ENCODE results near the gene SPEN.
"Not testable (repeated sequence)": the region's sequence is repeated elsewhere in the genome, so short reads cannot be mapped to it uniquely, and the experiment has no call there.

Gene SPEN

DNA sequence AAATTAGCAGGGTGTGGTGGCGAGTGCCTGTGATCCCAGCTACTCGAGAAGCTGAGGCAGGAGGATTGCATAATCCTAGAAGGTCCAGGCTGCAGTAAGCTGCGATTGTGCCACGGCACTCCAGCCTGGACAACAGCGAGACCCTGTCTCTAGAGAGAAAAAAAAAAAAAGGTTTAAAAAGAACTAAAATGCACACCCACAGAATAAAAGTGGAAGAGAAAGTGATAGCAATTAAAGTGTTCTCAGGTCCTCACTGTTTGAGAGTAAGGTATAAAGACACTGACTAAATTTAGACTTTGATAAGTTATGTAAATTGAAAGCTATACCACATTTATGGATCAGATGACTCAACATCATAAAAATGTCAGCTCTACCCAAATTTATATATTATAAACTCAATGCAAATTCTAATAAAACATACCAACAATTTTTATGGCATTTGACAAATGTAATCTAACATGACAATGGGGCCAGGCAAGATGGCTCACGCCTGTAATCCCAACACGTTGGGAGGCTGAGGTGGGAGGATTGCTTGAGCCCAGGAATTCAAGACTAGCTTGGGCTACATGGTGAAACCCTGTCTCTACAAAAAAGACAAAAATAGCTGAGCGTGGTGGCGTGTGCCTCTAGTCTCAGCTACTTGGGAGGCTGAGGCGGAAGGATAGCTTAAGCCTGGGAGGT is 116.6 kb downstream of the SPEN start:
- no peak for DNase-seq

DNA sequence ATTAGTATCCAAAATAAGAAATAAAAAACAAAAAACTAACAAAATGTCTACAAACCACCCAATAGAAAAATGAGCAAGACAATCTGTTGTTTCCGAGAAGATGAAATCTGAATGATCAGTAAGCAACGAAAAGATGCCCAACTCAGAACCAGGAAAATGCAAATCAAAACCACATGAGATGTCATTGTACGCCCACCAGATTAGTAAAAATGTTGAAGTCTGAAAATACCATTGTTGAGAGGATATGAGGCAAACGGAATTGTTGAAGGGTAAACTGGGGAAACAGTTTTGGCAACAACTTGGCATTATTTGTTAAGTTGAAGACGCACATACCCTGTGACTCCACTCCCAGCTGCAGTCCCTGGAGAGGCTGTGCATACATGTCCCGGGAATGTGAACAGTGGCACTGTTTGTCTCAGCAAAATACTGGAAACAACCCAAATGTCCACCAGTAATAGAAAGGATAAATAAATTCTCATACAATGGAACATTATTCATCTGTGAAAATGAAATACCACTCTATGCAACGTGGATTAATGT is 117.8 kb downstream of the SPEN start:
- no peak for DNase-seq

DNA sequence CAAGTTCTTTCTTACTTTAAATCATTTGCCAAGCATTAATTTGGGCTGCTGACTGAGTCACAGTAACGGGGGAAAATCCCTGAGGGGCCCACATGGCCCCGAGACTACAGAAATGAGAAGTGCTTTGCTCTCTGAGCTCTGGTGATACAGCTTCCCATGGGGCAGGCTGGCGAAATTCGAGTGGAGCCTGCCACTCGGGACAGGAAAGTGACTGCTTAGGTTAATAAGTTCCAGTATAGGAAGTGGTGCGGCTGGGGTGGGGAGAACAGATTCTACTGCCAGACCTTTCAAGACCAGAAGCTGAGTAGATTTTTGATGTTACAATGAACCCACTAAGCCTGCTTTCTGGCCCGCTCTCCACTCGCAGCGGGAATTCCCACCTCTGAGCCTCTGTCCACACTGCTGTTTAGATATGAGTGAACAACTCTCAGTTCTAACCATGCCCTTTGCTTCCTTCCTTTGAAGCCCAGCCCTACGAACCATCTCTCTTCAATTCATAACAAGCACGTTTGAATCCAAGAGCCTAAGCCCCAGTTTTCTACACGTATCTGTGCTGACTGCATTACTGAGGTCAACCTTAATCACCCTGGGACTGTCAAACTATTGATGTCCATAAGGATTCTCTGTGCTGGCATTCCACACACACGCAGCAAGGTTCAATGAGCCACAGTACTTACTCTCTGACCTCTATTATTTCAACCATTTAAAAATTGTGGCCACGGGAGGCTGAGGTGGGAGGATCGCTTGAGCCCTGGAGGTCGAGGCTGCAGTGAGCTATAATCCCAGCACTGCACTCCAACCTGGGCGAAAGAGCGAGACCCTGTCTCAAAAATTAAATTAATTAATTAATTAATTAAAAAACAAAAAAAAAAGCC is 118.8 kb downstream of the SPEN start:
- no peak for DNase-seq

DNA sequence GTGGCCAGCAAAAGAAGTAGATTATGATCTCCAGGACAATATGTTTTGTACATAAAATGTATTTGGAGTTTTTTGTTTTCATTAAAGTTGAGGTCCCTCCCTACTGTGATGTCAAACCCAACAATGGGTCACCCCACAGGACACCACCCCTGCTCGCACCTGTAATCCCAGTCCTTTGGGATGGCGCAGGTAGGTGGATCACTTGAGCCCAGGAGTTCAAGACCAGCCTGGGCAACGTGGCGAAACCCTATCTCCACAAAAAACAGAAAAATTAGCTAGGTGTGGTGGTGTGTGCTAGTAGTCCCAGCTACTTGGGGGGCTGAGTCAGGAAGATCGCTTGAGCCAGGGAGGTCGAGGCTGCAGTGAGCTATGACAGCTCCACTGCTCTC is 119.4 kb downstream of the SPEN start:
- no peak for DNase-seq

DNA sequence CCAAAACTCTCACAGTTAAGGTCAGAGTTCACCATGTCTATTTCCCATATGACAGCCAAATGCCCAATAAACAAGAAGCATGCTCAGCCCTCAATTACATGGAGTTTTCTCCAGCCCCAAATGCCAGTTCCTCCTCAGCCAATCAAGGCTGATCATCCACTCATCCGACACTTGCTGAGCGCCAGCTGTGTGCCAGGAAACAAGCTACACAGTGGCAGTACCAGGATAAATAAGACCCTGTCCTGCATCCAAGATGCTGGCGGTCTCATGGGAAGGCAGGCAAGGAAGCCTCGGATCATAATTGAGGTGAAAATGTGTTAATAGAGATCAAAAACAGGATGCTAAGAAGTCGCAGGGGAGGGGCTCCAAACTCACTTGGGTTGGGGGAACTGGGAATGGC is 120.7 kb downstream of the SPEN start:
- no peak for DNase-seq

DNA sequence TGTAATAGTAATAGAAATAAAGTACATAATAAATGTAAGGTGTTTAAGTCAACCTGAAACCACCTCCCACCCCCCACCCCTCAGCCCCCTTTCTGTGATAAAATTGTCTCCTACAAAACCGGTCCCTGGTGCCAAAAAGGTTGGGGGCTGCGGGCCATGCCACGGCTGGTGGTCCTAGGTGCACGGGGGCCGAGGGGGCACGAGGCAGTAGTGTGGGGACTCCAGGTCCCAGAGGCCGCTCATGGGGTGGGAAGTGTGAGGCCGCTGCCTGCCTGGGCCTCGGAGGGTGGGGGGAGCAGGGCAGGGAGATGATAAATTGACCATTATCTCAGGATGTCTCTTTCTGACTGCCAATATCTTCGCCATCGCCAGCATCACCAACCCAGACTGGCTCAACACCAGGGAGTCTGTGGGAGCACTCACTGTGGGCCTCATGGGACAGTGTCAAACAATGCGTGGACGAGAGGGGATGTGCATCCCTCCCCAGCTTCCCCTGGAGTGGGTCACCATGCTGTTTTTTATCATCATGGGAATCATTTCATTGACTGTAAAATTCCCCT is 121.9 kb downstream of the SPEN start:
- DNase-seq, result no peak

DNA sequence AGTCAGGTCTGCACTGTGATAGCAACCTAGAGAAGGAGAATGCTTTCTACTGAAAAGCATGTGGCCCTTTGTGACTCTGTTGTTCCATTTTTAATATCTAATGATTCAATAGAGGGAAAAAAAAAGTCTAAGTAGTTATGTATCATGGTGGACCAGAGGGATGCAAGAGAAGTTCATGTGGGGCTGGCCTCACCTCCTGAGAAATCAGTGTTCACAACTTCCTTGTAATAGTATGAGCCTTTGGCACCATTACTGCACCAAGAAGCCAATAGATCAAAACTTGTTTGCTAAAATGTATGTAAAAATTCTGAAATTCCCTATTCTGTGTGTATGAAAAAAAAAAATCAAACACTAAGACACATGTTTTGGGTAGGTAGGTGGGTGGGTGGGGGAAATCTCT is 123.4 kb downstream of the SPEN start:
- no peak for DNase-seq

DNA sequence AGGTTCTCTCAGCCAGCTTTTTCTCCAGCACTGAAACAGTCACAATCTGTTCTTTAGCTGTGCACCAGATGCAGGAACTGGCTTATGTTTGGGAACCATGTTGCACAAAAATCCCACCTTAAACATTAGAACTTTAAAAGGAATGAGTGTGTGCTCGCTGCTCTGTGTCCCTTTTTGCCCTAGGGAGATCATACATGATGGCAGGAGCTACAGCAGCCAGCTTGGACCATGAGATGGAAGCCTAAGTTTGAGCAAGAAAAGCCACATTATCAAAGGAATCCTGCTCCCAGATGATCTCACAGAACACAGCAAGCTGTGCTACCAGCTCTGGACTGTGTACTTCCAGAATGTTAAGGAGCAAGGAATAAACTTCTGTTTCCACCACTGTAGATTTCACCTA is 124.9 kb downstream of the SPEN start:
- DNase-seq, result no peak

DNA sequence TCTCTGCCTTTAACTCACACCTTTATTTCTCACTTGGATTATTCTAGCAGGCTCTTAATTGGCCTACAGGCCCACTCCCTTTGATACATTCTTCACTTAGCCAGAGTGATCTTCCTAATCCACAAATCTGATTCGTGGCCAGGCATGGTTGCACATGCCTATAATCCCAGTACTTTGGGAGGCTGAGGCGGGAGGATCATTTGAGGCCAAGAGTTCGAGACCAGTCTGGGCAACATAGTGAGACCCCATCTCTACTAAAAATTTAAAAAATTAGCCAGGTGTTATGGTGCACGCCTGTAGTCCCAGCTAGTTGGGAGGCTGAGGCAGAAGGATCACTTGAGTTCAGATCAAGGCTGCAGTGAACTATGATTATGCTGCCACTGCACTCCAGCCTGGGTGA is 126.3 kb downstream of the SPEN start:
- DNase-seq, result no peak

DNA sequence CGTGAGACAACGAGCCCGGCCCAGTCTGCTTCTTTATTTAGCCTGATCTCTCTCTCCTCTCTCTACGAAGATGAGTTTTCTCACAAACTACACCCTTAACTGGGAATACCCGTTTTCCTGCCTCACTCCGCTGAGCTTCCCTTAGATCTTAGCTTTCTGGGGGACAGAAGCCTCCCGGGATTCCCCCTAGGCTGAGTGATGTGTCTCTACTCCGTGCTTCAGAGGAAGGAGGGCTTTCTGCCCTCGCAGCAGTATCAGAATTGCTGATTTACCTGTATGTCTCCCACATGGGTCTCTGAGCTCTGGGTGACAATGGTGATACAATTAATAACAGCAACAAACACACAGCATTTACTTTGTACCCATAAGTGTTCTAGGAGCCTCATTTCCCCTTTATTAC is 127.3 kb downstream of the SPEN start:
- no peak for DNase-seq

DNA sequence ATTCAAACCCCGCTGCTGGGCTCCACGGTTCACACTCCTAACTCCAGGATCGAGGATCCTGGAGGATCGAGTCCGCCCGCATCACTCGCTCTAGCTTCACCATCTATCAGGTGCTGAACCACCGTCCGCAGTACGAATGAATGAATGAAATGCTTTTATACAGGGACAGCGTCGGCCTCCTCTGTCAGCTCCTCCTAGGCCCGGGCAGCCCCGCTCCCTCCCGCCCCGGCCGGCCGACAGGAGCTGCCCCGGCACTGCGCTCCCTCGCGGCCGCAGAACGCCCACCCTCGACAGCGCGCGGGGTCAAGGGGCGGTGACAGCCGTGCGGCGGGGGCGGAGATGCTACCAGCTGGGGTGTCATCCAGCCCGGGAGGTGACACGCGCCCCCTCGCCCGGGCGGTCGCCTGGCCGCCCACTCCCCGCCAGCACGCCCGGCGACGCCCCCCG is 127.9 kb downstream of the SPEN start:
- DNase-seq, result no peak

DNA sequence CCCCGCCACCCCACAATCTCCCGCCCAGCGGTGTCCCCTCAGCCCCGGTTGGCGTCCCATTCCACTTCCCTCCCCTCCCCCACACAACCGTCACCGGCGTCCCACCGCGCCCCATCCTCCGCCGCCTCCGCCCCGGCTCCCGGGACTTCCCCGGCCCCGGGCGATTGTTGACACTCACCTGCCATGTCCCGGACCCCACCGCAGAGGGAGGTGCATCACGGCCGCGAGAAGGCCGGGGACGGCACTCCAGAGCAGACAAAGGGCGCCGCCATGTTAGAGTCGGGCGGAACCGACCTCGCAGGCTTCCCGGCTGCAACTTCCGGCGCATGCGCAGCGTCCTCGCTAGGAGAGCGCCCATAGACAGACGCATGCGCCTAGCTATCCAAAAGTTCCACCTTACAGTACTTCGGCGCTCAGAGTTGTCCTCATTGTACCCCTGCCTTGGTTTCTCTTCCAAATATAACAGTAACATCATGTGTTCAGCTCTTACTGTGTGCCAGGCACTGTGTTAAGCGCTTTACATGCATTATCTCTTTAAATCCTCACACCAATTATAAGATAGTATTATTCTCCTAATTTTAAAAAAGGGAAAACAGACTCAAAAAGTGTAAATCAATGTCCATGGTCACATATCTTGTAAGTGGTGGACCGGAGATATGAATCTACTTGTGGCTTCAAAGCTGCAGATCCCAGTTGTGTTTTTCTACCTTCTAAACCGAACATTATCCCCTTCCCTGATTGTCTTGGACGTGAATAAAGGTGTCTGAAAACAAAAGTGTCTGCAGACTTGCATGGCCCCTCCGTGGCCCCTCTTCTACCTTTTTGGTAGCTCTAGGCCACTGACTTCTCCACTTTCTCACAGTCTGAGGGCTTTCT is 128.5 kb downstream of the SPEN start, which contains the start of gene ZBTB17:
TSS of gene ZBTB17 (minus strand) at position 297 of the 876 bp plus-strand sequence. CDS start 27,606 bp downstream, outside the sequence.
- peak; percentile 89 for DNase-seq

DNA sequence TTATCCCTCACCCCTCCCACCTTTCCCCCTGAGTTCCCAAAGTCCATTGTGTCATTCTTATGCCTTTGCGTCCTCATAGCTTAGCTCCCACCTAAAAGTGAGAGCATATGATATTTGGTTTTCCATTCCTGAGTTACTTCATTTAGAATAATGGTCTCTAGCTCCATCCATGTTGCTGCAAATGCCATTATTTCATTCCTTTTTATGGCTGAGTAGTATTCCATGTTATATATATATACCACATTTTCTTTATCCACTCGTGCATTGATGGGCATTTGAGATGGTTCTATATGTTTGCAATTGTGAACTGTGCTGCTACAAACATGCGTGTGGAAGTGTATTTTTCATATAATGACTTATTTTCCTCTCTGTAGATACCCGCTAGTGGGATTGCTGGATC is 130.4 kb downstream of the SPEN start:
- not testable (repeated sequence) for DNase-seq

DNA sequence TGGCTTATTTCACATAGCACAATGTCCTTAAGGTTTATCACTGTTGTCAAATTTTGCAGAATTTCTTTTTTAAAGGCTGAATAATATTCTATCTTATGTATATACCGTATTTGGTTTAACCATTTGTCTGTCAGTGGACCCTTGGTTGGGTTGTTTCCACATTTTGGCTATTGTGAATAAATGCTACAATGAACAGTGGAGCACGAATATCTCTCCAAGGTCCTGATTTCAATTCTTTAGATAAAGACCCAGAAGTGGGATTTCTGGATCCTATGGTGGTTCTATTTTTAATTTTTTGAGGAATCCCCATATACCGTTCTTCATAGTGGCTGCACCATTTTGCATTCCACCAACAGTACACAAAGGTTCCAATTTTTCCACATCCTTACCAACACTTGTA is 134.2 kb downstream of the SPEN start:
- DNase-seq, result no peak

DNA sequence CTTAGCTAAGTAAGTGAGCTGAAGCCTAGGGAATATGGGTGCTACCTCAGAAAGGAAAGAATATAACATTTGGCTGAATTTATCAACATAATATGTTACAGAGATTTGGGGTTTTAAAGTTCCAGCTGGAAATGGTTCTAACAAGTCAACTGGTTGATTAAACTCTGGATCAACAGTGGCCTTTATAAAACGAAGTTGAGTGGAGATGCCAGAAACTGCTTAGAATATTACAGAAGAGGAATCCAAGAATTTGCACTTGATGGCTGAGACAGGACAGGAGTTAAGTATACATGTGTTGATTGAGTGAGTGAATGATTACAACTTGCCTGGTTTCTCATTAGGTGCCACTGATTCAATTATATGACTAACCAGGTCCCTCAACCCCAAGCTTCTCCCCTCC is 135.8 kb downstream of the SPEN start:
- no peak for DNase-seq

DNA sequence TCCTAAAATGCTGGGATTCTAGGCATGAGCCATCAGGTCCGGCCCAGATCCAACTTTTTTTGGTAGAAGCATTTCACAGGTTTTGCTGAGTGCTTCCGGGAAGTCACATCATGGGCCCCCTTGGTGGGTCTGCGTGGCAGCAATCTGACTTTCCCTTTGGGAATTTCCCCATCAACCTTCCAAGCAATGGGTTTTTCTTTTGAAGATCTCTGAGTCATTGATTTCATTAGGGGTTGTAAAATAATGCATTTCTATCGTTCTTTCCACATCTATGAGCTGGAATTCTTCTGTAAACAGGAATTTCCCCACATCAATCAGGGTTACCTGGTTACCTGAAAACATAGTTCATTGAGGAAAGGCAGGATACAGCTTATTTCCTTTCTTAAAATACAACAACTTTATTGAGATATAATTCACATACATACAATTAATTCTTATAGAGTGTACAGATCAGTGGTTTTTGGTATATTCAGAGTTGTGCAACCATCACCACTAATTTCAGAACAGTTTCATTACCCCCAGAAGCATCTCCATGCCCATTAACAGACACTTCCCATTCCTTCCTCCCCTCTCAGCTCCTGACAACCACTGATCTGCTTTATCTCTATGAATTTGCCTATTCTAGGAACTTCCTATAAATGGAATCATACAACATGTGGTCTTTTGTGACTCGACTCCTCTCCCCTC is 138.2 kb downstream of the SPEN start:
- DNase-seq, result no peak

DNA sequence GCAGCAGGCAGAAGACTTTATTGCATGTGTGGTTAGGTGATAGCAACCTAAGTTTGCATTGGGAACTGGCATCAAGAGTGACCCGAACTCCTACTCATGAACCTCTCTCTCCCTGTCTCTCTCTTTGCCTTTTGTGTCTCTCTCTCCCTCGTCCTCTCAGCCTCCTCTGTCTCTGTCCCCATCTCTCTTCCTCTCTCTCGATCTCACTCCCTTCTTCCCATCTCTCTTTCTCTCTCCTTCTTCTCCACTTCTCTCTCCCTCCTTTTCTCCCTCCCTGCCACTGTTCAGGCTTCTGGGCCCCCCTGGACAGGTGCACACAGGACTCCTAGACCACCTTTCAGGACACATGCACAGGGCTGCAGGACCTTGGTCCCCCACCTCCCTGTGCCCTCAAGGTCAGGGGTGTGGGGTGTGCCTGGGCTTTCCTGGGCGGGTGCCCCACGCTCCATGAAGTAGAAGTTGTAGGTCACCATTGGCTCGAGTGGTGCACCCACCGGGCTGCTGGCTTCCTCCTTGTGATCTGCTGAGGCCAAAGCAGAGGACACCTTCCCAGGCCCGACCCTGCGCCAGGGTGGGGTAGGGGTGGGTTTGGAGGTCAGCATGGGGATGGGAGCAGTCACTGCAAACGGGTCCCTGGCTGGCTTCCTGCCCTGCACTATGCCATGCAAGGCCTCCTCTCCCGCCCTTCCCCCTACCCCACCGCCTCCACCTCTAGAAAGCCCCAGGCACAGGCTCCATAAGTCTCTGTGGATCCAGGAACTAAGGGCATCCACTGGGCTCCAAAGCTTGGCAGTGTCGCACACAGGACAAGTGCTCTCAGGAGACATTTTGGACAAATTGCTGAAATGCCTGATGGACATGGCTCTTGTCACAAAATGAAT is 141.6 kb downstream of the SPEN start:
- no peak for DNase-seq

DNA sequence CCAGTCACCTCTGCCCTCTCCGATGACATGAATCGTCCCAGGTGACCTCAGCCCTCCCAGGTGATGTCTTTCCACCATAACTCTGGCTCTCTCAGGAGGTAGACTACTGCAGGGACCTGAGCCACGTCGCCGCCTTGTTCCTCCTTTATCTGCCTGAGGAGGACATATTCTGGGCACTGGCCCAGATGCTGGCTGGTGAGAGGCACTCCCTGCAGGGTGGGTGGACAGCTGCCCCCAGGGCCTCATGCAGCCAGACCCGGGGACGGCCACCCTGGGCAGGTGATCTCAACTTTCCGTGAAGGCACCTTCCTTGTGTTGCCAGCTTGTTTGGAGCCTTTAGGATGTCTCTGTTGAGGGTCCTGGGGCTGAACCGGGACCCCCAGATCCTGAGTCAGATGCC is 142.3 kb downstream of the SPEN start:
- DNase-seq, result no peak

Data from NCI-H446 treated with DMSO at 0.1 percent for 48 hours (cell line).